ENCODE results near the gene NEK5.
A peak's percentile ranks its signal among the peaks of the same experiment; 100 is the strongest.
"Not testable (repeated sequence)": the region's sequence is repeated elsewhere in the genome, so short reads cannot be mapped to it uniquely, and the experiment has no call there.

Gene NEK5, protein sequence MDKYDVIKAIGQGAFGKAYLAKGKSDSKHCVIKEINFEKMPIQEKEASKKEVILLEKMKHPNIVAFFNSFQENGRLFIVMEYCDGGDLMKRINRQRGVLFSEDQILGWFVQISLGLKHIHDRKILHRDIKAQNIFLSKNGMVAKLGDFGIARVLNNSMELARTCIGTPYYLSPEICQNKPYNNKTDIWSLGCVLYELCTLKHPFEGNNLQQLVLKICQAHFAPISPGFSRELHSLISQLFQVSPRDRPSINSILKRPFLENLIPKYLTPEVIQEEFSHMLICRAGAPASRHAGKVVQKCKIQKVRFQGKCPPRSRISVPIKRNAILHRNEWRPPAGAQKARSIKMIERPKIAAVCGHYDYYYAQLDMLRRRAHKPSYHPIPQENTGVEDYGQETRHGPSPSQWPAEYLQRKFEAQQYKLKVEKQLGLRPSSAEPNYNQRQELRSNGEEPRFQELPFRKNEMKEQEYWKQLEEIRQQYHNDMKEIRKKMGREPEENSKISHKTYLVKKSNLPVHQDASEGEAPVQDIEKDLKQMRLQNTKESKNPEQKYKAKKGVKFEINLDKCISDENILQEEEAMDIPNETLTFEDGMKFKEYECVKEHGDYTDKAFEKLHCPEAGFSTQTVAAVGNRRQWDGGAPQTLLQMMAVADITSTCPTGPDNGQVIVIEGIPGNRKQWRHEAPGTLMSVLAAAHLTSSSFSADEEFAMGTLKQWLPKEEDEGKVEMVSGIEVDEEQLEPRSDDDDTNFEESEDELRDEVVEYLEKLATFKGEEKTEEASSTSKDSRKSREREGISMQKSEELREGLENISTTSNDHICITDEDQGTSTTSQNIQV

DNA sequence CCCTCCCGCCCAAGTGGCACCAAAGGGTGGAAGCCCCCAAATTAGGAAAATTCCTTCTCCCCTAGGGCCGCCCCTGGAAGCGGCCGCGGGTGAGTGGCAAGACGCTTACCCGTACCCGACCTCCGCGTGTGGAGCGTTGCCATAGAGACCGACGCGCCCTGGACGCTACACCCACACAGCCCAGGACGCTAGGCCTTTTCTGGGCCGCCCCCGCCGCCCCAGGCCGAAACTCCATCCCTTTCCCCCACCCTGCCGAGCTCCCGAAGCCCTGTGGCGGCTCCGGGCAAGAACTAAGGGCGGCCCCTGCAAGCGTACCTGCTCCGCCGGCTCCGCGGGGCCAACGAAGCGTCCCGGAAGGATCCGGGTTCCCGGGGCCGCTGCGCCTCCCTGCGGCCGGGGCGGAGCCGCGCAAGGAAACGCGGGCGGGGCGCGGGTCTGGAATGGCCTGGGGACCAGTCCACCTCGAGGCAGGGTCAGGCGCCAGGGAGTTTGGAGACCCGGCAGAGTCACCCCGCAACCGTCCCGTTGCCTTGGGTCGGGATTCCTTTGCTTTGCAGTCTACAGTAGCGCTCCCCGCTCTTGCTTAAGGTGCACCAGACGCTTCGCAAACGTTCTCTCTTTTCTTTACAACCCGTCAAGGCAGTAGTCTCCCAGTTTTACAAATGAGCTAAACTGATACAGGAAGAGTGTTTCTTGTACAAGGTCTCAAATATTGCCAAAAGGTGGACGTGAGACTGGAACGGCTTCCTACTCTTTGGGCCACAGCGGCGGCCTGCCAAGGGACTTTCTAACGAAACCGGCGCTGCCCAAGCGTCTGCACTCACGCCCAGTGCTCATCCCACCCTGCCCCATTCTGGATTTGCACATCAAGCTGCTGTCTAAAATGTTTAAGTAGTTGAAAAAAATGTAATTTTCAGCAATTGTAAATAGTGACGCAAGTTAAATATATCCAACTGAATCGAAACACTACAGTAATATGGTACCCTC, at the start of gene NEK5:
Gene NEK5 (minus strand): TSS at position 360 of the 987 bp plus-strand sequence. CDS start 1,591 bp downstream, outside the sequence.
- DNase-seq: peak; percentile 6

DNA sequence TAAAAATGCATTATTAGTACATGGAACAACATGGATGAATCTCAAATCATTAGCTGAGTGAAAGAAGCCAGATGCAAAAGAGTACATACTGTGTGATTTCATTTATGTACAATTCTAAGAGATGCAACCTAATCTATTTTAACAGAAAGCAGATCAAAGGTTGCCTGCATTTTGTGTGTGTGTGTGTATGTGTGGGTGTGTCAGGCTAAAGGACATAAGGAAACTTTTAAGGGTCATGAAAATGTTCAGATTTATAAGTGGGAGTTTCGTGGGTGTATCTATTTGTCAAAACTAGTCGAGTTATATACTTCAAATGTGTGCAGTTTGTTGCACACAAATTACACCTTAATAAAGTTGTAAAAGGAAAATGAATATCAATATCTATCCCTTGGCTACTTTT, 48.4 kb upstream of the NEK5 start:
- DNase-seq: no peak

DNA sequence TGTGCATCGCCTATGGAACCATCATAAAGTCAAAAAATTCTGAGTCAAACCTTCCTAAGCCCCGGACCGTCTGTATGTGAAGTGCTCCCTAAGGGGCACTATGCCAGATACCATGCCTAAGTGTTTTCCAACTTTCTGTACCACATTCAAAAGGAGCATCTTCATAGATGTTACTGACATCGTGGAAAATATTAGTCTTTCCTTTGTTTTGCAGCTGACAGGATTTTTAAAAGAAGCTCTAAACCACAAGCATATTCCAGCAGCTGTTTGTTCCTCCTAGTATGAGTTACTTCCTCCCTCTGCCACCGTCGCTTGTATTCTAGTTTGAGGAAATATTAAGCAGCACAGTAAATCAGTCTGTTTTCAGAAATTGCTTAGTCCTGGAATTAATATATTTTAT, 45.1 kb upstream of the NEK5 start:
- DNase-seq: not testable (repeated sequence)

DNA sequence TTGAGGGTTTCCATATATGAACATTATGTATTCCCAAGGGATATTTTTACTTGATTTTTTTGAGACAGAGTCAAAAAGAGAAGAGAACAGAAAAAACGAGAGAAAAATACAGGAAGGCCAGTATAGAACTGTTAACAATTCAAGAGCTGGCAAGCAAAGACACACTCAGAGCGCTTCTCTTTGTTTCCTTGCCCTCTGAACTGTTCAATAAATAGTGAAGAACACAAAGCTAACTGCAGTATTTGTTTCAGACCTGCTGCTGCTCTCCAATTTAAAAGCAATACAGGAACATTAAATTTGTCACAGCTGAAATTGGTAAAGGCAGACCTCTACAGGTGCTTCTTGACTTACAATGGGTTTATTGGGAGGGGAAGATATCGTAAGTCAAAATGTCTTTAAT, 44.5 kb upstream of the NEK5 start:
- DNase-seq: no peak

DNA sequence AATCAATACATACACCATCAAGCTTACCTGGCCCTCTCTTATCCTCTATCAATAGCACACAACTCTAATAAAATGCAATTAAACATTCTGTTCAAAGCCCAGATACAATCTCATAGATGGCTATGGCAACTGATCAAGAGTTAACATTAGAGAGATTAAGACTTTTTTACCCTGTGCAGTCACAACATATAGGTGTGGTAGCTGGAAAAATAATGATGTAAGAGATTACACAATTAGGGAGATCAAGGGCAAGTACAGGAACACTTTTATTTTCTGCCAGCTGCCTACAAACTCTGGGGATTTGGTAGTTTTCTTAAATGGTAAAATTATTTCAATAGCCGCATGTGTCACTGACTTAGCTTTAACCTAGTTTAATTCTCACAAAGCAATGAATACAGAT, 42.8 kb upstream of the NEK5 start:
- DNase-seq: not testable (repeated sequence)

DNA sequence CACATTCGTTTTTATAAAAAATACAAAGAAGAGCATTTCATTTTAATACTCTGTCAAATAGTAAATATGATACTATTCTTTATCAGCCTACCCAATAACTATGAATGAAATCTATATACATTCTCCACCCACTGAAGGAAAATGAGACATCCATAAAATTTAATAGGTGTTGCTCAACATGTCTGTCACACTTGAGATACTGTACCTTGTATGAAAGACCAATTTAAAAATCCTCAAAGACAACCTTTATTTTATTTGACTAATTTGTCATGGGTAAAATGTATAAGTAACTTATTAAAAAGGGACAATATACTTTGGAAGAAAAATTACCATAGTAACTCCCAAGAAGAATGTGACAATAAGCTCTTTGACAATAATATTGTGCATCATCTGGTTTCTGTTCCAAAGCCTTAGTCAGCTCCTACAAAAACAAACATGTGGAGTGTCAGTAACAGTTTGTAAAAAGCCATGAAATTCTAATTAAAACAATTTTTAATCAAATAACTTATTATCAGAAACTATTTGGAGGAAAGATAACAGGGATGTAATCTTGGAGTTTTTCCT, 42.0 kb upstream of the NEK5 start:
- DNase-seq: not testable (repeated sequence)

DNA sequence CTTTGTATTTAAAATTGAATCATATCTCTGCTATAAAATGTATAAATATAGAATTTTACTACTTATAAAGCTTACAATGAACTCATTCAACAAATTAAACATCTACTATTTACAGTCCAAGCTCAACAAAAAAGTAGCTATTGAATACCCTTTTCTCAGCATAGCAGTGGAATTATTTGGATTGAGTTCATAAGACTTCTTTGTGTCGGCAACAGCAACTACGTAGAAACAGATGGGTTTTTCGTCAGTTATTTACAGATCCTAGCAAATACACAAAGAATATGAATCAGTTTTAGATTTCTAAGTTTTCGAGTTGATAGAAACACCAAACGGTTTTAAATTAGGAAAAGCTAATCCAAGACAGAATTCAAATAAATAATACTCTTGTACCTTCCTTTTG, 41.0 kb upstream of the NEK5 start:
- DNase-seq: no peak

DNA sequence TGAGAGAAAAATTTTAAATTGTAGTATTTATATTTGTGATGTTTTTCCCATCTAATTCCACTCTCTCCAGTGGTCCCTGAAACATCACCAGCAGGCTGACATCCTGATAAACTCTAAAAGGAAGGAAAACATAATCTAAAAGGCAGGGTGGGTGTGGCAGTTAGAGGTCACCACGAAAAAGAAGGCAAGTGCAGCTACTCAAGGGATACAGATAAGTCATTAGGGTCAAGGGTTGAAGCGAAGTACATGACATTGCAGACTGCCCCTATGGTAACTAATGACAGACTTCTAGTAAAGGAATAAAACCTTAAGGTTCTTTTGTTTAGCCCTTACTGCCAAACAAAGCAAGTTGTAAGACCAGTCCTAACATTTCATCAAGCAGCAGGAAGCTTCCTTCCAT, 36.5 kb upstream of the NEK5 start:
- no peak for DNase-seq

DNA sequence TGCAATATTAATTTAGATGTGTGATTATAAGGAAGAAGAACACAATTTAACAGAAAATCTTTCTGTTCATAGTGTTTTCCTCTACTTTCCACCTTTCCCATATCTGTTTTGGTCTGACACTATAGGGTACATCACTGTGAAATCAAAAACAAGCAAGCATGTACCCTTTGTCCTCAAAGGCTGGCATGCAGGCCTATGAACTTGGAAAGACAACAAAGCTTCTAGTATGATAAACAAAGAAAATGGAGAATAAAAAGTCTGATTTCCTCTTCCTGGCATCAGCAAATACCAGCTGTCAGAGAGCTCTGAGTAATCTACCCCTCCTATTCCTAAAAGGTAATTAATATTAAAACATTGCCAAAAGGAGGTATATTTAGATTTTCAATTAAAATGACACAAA, 36.1 kb upstream of the NEK5 start:
- no peak for DNase-seq

DNA sequence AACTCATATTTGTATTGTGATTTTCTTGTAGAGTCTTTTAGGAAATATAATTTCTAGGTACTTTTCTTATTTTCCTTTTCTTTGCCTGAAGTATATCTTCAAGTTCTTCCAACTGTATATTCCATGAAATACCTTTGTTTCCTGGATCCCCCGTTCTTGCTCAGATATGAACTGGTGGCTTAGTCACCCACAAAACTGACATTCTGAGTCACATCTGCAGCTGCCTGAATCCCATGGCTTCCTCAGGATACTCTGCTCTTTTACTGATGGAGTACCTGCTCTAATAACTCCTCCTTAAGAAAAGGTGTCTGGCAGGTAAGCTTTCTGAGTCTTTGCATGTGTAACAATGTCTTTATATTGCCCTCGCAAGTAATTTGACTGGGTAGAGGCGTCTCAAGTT, 35.0 kb upstream of the NEK5 start:
- DNase-seq: not testable (repeated sequence)

DNA sequence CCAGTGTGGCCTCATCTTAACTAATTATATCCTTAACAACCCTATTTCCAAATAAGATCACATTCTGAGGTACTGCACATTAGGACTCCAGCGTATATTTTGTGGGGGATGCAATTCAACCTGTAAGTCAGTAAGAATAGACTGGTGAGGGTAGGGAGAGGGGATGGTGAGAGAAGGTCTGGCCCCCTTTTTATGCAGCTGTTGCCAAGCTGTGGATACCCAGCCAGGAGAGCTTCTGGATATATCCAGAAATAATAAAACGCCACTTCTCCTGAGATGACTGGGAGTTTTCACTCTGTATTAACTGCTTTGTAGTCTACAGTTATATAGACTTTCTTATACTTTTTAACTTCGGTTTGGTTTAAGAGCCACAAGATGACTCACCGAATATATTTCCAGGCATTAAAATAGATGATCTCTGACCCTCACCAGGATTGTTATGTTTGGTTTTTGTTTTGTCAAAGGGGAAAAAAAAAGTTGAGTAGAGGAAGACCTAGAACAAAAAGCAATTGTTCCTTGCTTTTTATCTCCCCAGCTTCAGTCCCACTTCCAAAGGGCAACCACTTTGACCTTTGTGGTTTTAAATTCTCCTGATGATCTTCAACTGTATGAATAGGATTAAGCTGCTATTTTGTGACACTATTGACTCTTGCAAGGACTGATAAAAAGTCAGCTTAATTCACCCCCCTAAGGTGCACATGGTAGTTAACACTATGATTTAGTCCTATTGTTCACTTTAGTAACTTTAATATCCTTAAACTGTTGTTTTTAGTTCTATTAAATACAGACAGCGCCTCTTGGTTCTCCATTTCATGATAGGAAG, 33.6 kb upstream of the NEK5 start:
- DNase-seq: no peak

DNA sequence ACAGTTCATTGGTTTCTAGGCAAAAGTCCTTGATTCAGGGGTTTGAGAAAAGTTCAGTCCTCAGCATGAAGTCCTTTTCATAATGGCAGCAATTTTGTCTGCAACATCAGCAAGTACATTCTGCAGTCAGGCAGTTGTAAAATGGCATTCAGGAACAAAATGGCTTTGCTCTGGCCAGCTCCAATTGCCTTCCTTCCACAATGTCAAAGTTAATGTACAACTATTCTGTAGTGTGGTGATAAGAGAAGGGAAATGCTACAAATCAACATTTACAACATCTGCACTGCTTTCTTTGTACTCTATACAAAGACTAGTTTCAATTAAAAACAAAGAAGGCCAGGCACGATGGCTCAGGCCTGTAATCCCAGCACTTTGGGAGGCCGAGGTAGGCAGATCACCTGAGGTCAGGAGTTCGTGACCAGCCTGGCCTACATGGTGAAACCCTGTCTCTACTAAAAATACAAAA, 32.3 kb upstream of the NEK5 start:
- DNase-seq: no peak

DNA sequence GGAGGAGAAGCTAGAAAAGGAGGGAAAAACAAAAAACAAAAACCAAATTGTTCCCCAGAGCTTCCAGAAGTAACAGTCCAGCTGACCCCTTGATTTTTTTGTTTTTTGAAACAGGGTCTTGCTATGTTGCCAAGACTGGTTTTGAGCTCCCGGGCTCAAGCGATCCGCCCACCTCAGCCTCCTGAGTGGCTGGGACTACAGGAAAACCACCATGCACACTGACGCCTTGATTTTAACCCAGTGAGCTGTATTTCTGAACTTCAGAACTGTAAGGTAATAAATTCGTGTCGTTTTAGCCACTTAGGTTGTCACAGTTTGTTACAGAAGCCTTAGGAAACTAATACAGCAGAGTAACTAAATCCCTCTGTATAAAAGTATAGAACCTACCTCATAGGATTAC, 31.6 kb upstream of the NEK5 start:
- DNase-seq: no peak

DNA sequence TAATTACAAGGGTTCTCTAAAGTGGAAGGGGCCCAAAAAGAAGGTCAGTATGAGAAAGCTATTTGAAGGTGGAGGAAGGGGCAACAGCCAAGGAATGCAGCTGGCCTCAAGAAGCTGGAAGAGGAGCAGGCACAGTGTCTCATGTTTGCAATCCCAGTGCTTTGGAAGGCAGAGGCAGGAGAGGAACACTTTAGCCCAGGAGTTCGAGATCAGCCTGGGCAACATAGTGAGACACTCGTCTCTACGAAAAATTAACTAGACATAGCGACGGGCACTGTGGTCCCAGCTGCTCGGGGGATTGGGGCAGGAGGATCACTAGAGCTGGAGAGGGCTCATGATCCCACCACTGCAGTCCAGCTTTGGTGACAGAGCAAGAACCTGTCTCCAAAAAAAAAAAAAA, 31.2 kb upstream of the NEK5 start:
- no peak for DNase-seq

DNA sequence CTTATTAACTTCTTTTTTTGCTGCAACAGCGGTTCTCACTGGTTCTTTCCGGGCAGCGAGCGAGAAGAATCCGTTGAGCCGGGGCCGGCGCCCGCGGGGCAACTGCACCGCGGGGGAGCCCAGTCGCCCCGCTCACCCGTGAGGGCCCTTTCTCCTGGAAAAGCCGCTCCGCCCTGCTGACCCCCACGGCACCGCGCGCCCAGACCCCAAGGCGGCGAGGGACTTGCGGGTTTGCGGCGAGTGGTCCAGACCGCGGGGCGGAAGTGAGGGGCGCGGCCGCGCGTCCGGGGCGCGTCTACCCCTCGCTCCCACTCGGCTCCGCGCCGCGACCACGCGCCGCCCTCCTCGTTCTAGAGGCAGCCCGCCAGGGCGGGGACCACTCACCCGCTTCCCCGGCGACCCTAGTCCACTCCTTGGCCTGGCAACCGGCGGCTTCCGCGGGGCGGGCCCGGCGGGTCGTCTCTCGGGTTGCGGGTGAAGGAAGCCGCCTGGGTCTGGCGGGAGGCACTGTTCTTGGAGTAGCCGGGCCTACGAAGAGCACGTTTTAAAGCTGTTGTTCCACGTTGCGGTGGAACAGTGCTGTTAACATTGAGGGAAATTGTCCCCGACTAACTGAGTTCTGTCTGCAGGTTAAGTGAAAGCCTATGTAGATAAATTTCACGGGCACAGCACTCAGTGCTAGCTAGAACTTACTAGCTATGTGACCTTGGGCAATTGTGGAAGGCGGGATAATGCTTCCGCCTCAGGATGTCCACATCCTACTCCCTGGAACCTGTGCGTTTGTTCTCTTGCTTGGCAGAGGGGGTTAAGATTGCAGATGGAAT, 30.5 kb upstream of the NEK5 start, which contains the start of gene NEK3:
Gene NEK3 (minus strand): TSS at position 439 of the 824 bp plus-strand sequence. CDS start 3,406 bp downstream, outside the sequence.
- DNase-seq: no peak

DNA sequence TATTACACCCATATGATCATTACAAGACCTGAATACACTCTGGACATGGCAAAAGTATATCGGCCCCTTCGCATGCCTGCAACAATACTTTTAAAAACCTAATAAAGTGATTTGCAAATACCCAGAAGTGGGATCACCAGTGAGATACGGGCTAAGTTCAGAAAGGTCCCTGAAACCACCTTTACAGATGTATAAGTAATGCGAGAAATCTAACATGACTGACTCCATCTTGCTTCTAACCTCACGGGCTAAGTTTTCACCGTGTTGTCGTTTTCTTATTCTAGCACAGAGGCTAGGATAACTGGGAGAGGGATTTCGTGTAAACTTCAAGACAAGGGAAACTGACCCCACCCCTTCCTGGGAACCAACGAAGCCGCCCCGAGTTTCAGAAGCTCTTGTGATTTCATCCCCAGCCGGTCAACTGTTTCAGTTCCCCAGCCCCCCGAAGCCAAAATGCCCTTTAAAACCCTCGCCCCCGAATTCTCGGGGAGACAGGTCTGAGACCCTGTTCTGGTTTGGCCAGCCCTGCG, 29.8 kb upstream of the NEK5 start:
- peak; percentile 13 for DNase-seq

DNA sequence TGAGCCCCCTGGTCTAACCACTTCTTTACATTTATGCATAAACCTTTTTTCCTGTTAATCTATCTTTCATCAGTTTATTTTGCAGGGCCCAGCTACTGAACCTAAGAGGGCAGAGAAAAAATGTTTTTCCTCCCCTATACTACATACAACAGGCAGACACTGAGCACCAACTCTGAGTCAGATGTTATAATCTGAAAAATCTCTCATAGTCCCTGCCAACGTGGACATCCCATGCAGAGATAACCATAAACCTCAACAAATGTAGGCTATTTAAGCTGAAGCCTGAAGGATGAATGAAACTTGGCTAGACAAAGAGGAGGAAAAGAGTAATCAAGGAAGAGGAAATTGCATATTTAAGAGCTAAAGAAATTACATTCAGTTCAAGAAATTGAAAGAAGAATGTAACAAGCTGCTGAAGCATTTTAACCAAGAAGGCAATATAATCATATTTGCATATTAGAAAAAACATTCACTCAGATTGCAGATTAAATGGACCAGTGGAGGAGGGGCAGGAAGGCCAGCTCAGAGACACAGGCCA, 27.9 kb upstream of the NEK5 start:
- DNase-seq: no peak

DNA sequence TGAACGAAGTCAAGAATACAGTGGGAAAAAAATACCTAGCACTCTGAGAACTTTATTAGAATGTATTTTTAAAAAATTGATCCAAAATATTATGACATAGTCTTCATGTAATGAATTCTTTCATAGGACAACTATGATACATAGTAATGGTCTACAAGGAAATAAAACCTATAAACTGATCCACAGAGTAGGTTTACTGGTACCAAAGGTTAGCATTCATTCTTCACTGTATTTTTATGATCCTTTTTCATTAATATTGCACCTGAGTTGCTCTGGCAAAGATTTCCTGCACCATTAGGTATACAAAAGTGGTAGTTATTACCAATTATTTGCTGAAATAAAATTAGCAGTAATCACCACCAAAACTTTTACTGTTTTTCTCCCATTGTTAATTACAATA, 26.3 kb upstream of the NEK5 start:
- DNase-seq: no peak

DNA sequence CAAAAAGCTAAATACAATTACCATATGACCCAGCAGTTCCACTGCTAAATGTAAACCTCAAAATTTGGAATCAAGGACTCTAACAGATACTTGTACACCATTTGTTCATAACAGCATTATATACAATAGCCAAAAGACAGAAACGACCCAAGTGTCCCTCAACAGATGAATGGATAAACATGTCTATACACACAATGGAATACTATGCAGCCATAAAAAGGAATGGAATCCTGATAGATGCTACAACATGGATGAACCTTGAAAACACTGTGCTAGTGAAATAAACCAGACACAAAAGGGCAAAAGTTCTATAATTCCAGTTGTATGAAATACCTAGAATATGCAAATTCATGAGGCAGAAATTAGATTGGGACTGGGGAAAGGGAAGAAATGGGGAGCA, 18.4 kb upstream of the NEK5 start:
- no peak for DNase-seq

DNA sequence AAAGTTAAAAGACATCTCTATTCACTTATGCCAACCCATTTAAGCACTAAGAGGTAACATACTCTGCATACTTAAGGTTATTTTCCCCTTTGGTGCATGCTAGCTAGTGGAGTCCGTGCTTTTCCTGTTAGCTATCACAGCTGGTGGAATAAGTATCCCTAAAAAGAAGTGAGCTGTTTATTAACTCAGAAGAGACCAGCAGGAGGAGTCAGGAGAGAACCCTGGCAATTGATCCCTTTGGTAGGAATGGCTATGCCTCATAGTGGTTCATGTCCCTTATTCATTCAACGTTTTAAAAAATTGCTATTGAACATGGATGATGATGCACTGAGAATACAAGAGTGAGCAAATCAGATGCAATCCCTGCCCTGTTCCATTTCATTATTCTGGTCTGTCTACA, 12.4 kb upstream of the NEK5 start:
- DNase-seq: no peak

Measured in amniotic stem cell (primary cell).